ENCODE results near the gene KCNH8.

DNA sequence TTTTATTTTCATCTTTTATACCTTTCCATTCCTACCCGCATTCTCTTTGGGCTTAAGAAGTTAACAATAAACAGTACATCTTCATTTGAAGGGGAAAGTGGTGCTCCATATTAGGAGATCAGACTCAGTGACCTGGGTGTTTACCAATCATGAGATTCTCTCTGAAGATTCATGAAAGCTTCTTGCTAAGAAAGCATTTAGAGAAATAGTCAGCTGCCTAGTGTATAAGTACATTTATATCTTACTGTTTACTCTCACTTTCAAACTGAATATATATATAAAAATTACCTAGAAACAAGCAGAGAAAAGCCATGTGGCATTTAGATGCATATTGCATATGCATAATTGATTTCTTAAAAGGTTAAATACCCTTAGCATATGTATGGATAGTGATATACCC lies 100.5 kb downstream of the KCNH8 start:
- TF ChIP-seq, protein P1, sequence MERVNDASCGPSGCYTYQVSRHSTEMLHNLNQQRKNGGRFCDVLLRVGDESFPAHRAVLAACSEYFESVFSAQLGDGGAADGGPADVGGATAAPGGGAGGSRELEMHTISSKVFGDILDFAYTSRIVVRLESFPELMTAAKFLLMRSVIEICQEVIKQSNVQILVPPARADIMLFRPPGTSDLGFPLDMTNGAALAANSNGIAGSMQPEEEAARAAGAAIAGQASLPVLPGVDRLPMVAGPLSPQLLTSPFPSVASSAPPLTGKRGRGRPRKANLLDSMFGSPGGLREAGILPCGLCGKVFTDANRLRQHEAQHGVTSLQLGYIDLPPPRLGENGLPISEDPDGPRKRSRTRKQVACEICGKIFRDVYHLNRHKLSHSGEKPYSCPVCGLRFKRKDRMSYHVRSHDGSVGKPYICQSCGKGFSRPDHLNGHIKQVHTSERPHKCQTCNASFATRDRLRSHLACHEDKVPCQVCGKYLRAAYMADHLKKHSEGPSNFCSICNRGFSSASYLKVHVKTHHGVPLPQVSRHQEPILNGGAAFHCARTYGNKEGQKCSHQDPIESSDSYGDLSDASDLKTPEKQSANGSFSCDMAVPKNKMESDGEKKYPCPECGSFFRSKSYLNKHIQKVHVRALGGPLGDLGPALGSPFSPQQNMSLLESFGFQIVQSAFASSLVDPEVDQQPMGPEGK (CRISPR knock-in tag; IDR thresholded peaks at IDR 0.05; ENCODE audit: borderline replicate concordance), result no peak
- TF ChIP-seq ZFP30 (CRISPR knock-in tag; IDR thresholded peaks at IDR 0.05) (no peak), ARNTL (CRISPR knock-in tag; IDR thresholded peaks at IDR 0.05; ENCODE audit: borderline replicate concordance, low read depth) (no peak), ZFP3 (CRISPR knock-in tag; IDR thresholded peaks at IDR 0.05) (no peak), TCF4 (CRISPR knock-in tag; IDR thresholded peaks at IDR 0.05; ENCODE audit: borderline replicate concordance) (no peak), GLIS3 (CRISPR knock-in tag; IDR thresholded peaks at IDR 0.05) (no peak)
- TF ChIP-seq, protein P2, sequence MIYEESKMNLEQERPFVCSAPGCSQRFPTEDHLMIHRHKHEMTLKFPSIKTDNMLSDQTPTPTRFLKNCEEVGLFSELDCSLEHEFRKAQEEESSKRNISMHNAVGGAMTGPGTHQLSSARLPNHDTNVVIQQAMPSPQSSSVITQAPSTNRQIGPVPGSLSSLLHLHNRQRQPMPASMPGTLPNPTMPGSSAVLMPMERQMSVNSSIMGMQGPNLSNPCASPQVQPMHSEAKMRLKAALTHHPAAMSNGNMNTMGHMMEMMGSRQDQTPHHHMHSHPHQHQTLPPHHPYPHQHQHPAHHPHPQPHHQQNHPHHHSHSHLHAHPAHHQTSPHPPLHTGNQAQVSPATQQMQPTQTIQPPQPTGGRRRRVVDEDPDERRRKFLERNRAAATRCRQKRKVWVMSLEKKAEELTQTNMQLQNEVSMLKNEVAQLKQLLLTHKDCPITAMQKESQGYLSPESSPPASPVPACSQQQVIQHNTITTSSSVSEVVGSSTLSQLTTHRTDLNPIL (CRISPR knock-in tag; IDR thresholded peaks at IDR 0.05; ENCODE audit: low read depth), result no peak
- TF ChIP-seq, protein P3, sequence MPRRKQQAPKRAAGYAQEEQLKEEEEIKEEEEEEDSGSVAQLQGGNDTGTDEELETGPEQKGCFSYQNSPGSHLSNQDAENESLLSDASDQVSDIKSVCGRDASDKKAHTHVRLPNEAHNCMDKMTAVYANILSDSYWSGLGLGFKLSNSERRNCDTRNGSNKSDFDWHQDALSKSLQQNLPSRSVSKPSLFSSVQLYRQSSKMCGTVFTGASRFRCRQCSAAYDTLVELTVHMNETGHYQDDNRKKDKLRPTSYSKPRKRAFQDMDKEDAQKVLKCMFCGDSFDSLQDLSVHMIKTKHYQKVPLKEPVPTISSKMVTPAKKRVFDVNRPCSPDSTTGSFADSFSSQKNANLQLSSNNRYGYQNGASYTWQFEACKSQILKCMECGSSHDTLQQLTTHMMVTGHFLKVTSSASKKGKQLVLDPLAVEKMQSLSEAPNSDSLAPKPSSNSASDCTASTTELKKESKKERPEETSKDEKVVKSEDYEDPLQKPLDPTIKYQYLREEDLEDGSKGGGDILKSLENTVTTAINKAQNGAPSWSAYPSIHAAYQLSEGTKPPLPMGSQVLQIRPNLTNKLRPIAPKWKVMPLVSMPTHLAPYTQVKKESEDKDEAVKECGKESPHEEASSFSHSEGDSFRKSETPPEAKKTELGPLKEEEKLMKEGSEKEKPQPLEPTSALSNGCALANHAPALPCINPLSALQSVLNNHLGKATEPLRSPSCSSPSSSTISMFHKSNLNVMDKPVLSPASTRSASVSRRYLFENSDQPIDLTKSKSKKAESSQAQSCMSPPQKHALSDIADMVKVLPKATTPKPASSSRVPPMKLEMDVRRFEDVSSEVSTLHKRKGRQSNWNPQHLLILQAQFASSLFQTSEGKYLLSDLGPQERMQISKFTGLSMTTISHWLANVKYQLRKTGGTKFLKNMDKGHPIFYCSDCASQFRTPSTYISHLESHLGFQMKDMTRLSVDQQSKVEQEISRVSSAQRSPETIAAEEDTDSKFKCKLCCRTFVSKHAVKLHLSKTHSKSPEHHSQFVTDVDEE (CRISPR knock-in tag; IDR thresholded peaks at IDR 0.05), result no peak

Data from SK-N-SH treated with all-trans-retinoic acid at 6 μM for 48 hours (cell line).